C1 segment of cervical spinal cord (tissue), 14 donors: Measurements from ENCODE around the gene MRNIP.
"Not testable (repeated sequence)": the region's sequence is repeated elsewhere in the genome, so short reads cannot be mapped to it uniquely, and the experiment has no call there.

Experiments
- DNase-seq, 14 donors: peaks; one replicate each; lab custom pipeline; 2025; lab: John Stamatoyannopoulos, UW

MRNIP gene

GRCh38 chr5:179794575-179794974, 64.0 kb downstream of the MRNIP start:
- DNase-seq = peak in 1 of 14 donors; percentile 40

GRCh38 chr5:179794171-179794570, 64.4 kb downstream of the MRNIP start:
- DNase-seq = no peak

GRCh38 chr5:179793468-179794139, 65.0 kb downstream of the MRNIP start, which contains the start of gene LTC4S:
Gene LTC4S, plus strand, starts transcription at chr5:179793986. Its CDS starts 95 bp downstream, at chr5:179794081.
- DNase-seq = peak in 11 of 14 donors; percentile 6 to 75 (median 53)

GRCh38 chr5:179792612-179793467, 65.8 kb downstream of the MRNIP start:
- DNase-seq = peak in 6 of 14 donors; percentile 29 to 52 (median 46)

- DNase-seq = peak in 6 of 14 donors; percentile 9 to 31 (median 22)
Observed at GRCh38 chr5:179791881-179792611, 66.6 kb downstream of the MRNIP start.

GRCh38 chr5:179789278-179789677, 69.3 kb downstream of the MRNIP start:
- not testable (repeated sequence) for DNase-seq

GRCh38 chr5:179788193-179788854, 70.3 kb downstream of the MRNIP start:
- DNase-seq = peak in 1 of 14 donors; percentile 58
